ENCODE measurements around the gene PHIP. TPM values are rescaled to one million over a fixed set of nuclear protein-coding genes. Genes with fewer than 3 reads are reported as not detected.

PHIP gene
- total RNA-seq (2013; cell fraction: nucleolus; rRNA removed) = 117 and 124 TPM in 2 replicates
- total RNA-seq (2014; rRNA removed) (22.6 and 28.1 TPM in 2 replicates), total RNA-seq (2014; rRNA removed; fragmentation: Illumina TruSeq; extraction: Trizol) (34.6 and 36.3 TPM in 2 replicates), total RNA-seq (2021) (25.2 and 26.5 TPM in 2 replicates), polyA plus RNA-seq (2011; rRNA removed) (15.3 and 24.3 TPM in 2 replicates), polyA plus RNA-seq (2014; fragmentation: Illumina TruSeq; extraction: Trizol) (25.7 and 33.7 TPM in 2 replicates), polyA plus RNA-seq (2014; fragmentation: Nextera tagmentation; extraction: Ambion mirVana) (1 to 10 TPM; 8.5 to 9.8 TPM), polyA plus RNA-seq (2014; rRNA removed) (11.2 and 12.2 TPM in 2 replicates), polyA plus RNA-seq (2016; fragmentation: Nextera tagmentation; extraction: Ambion mirVana) (10 to 100 TPM; 17.0 to 18.8 TPM), polyA minus RNA-seq (2011; rRNA and poly(A)+ RNA removed) (28.4 and 41.4 TPM in 2 replicates), Bru-seq, nascent RNA (percentile 94 among the genes with signal in this experiment), BruChase-seq, experiment 1, labeled RNA remaining after a 6-hour chase (percentile 90 among the genes with signal in this experiment), BruChase-seq, experiment 2, labeled RNA remaining after a 2-hour chase (percentile 93 among the genes with signal in this experiment)
- polyA plus RNA-seq (2011; ENCODE audit: low read depth) = 7.6 TPM
- polyA plus RNA-seq (2011; cell fraction: cytosol; rRNA removed) = 4.8 and 5.6 TPM in 2 replicates
- polyA plus RNA-seq (2011; cell fraction: nucleus; rRNA removed) = 34.4 and 39.4 TPM in 2 replicates
- polyA plus RNA-seq (2012) = 14.1 and 17.0 TPM in 2 replicates
- 12.8 and 15.9 TPM in 2 replicates for polyA minus RNA-seq (2011; cell fraction: cytosol; rRNA and poly(A)+ RNA removed)
- polyA minus RNA-seq (2011; cell fraction: nucleus; rRNA and poly(A)+ RNA removed) = 62.6 and 76.3 TPM in 2 replicates
- long read RNA-seq, experiment 1, partial matches to known transcripts = 26 of 32 reads
- long read RNA-seq, experiment 1, other reads (novel, unspliced or antisense) = 6 of 32 reads
- long read RNA-seq, experiment 2, partial matches to known transcripts = 393 of 475 reads
- long read RNA-seq, experiment 2, other reads (novel, unspliced or antisense) = 82 of 475 reads

DNA sequence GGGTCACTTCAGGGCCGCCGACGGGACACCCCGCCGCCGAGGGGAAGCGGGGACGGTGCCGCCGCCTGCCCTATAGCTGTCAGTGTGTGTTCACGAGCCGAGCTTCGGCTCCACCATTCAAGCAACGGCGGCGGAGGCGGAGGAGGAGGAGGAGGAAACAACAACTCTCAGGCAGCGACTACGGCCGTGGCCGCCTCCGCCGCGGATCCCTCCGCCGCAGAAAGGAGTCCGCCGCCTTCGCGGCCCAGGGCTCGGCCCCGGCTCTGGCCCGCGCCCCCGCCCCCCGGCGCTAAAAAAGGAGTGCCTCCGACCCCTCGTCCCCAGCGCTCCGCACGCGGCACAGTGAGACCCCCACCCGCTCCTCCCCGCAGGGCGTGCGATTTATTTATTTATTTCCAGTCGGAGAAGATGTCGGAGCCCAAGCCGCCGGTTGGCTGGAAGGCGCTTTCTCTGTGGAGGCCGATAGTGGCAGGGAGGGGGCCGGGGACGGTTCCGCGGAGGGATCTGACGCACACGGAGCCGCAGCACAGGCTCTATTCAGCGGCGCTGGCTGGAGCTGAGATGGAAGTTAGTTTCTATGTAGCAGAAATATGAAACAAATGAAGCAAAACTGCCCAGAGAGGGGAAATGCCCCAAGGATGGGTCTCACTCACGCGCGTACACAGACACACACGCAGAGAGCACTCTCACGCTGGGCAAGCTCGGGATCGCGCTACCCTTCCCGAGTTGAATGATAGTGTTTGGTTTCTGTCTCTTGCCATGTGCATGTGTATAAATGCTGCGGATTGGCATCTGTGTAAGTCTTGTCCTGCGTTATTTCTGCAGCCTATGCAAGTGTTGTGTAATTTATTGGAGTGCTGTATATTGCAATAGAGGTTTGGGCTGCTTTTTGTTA lies at the start of gene PHIP:
TSS of gene PHIP (minus strand) at position 180 of the 895 bp plus-strand sequence. CDS start 186 bp downstream, outside the sequence.
- peak within 1 kb of the TSS; percentile 64 for H3K4me2 ChIP-seq (ENCODE audit: control insufficient read depth, insufficient read depth)
- ChIA-PET CTCF (interaction anchor here (1.4 kb wide), 2 partner anchors 9 to 164 kb away, joined by 3 to 4 read pairs; no protein-coding TSS in a partner anchor), SMC1A (ENCODE audit: uncharacterized antibody, unreplicated experiment) (interaction anchor here (0.7 to 1.4 kb wide), 4 partner anchors 9 to 169 kb away, joined by 3 to 5 read pairs (median 4); no protein-coding TSS in a partner anchor)
- TF ChIP-seq, protein P1, sequence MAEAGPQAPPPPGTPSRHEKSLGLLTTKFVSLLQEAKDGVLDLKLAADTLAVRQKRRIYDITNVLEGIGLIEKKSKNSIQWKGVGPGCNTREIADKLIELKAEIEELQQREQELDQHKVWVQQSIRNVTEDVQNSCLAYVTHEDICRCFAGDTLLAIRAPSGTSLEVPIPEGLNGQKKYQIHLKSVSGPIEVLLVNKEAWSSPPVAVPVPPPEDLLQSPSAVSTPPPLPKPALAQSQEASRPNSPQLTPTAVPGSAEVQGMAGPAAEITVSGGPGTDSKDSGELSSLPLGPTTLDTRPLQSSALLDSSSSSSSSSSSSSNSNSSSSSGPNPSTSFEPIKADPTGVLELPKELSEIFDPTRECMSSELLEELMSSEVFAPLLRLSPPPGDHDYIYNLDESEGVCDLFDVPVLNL (IDR thresholded peaks at IDR 0.05; ENCODE audit: low read depth, low read length) = no peak
- peak; percentile 53 for TF ChIP-seq CREB1 (IDR thresholded peaks at IDR 0.05; ENCODE audit: low read depth)
- TF ChIP-seq, protein P2, sequence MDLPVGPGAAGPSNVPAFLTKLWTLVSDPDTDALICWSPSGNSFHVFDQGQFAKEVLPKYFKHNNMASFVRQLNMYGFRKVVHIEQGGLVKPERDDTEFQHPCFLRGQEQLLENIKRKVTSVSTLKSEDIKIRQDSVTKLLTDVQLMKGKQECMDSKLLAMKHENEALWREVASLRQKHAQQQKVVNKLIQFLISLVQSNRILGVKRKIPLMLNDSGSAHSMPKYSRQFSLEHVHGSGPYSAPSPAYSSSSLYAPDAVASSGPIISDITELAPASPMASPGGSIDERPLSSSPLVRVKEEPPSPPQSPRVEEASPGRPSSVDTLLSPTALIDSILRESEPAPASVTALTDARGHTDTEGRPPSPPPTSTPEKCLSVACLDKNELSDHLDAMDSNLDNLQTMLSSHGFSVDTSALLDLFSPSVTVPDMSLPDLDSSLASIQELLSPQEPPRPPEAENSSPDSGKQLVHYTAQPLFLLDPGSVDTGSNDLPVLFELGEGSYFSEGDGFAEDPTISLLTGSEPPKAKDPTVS (IDR thresholded peaks at IDR 0.05; ENCODE audit: low read depth, low read length) = 0 out of 2 replicates have a peak, but pooled peaks have one; percentile 11
- TF ChIP-seq RBBP5 (conservative IDR thresholded peaks at IDR 0.05) = peak; percentile 47; the same call in 1 of the 2 replicates
- TF ChIP-seq POLR2A (IDR thresholded peaks at IDR 0.05; ENCODE audit: low read depth, low read length) = peak; percentile 91
- TF ChIP-seq RUNX3 (IDR thresholded peaks at IDR 0.05; ENCODE audit: low read length) = peak; percentile 75
- TF ChIP-seq HDAC6 (IDR thresholded peaks at IDR 0.05; ENCODE audit: unreplicated experiment) = peak; percentile 5
- TF ChIP-seq, protein P3, sequence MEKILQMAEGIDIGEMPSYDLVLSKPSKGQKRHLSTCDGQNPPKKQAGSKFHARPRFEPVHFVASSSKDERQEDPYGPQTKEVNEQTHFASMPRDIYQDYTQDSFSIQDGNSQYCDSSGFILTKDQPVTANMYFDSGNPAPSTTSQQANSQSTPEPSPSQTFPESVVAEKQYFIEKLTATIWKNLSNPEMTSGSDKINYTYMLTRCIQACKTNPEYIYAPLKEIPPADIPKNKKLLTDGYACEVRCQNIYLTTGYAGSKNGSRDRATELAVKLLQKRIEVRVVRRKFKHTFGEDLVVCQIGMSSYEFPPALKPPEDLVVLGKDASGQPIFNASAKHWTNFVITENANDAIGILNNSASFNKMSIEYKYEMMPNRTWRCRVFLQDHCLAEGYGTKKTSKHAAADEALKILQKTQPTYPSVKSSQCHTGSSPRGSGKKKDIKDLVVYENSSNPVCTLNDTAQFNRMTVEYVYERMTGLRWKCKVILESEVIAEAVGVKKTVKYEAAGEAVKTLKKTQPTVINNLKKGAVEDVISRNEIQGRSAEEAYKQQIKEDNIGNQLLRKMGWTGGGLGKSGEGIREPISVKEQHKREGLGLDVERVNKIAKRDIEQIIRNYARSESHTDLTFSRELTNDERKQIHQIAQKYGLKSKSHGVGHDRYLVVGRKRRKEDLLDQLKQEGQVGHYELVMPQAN (conservative IDR thresholded peaks at IDR 0.05) = peak; percentile 79
- TF ChIP-seq, protein P4, sequence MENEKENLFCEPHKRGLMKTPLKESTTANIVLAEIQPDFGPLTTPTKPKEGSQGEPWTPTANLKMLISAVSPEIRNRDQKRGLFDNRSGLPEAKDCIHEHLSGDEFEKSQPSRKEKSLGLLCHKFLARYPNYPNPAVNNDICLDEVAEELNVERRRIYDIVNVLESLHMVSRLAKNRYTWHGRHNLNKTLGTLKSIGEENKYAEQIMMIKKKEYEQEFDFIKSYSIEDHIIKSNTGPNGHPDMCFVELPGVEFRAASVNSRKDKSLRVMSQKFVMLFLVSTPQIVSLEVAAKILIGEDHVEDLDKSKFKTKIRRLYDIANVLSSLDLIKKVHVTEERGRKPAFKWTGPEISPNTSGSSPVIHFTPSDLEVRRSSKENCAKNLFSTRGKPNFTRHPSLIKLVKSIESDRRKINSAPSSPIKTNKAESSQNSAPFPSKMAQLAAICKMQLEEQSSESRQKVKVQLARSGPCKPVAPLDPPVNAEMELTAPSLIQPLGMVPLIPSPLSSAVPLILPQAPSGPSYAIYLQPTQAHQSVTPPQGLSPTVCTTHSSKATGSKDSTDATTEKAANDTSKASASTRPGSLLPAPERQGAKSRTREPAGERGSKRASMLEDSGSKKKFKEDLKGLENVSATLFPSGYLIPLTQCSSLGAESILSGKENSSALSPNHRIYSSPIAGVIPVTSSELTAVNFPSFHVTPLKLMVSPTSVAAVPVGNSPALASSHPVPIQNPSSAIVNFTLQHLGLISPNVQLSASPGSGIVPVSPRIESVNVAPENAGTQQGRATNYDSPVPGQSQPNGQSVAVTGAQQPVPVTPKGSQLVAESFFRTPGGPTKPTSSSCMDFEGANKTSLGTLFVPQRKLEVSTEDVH (IDR thresholded peaks at IDR 0.05; ENCODE audit: low read depth, partially characterized antibody) = no peak
- 0 out of 2 replicates have a peak, but pooled peaks have one; percentile 12 for TF ChIP-seq ZNF24 (IDR thresholded peaks at IDR 0.05)

More for the DNA sequence above, at the start of gene PHIP:
- Histone ChIP-seq H2AFZ (ENCODE audit: control insufficient read depth, low read depth, low read length) (peak within 1 kb of the TSS; percentile 93), H3K4me3 (peak within 1 kb of the TSS; percentile 93), H3K9me3 (replicated peaks; ENCODE audit: control insufficient read depth, insufficient read depth, low read length) (no peaks in the 10 kb centered on the region), H3K9ac (ENCODE audit: control insufficient read depth, insufficient read depth, low read length) (peak within 1 kb of the TSS; percentile 83), H3K79me2 (ENCODE audit: control insufficient read depth, insufficient read depth, low read length) (peaks cover 39% of the 10 kb centered on the region), H3K36me3 (ENCODE audit: control insufficient read depth in 2 of 2, insufficient read depth in 2 of 2, low read length in 1 of 2) (no peaks in the 10 kb centered on the region), H4K20me1 (ENCODE audit: control insufficient read depth, insufficient read depth) (no peaks in the 10 kb centered on the region), H3K4me1 (ENCODE audit: control insufficient read depth, insufficient read depth, low read length) (0 out of 2 replicates have a peak, but pooled peaks cover 3% of the 10 kb centered on the region), H3K27ac (ENCODE audit: control insufficient read depth, insufficient read depth) (peak within 1 kb of the TSS; percentile 97), H3K27me3 (replicated peaks in 1 of 2; ENCODE audit: control insufficient read depth in 2 of 2, insufficient read depth in 2 of 2, low read length in 1 of 2) (no peaks in the 10 kb centered on the region)
- ChIA-PET RAD21 (ENCODE audit: unreplicated experiment) (interaction anchor here (0.6 to 2.6 kb wide), 6 partner anchors 89 to 257 kb away, joined by 3 to 10 read pairs (median 4); no protein-coding TSS in a partner anchor), POLR2A (interaction anchor here (0.7 to 2.7 kb wide), 11 partner anchors 9 to 257 kb away, joined by 3 to 9 read pairs (median 5); no protein-coding TSS in a partner anchor)
- peak; percentile 82 for DNase-seq (ENCODE audit: low read depth, low spot score)
- BruUV-seq (replicated peaks) = no TSS peak
- ATAC-seq = peak; percentile 86
- intact Hi-C loops (cut with micrococcal nuclease; ENCODE audit: unreplicated experiment) = loop anchor here (1.0 to 10.0 kb wide), 5 partner anchors 36 to 458 kb away; partner anchors contain the start of genes HMGN3 and LCA5
- peak; percentile 59 for FAIRE-seq
- under 1% methylated on average over 43 of the region's 73 CpGs for WGBS (ENCODE audit: insufficient coverage, insufficient replicate concordance, low lambda C conversion rate, missing lambda C conversion rate)
- in situ Hi-C loops (cut with MboI) = no loop called here

Measured in GM12878 (cell line).